Measurements from ENCODE around the gene MPZL2. TPM values are rescaled to one million over a fixed set of nuclear protein-coding genes. Genes with fewer than 3 reads are reported as not detected.

The MPZL2 gene
- polyA plus RNA-seq, 1 of the 3 experiments (the other 2 are of a cell fraction): 6.2 TPM

DNA sequence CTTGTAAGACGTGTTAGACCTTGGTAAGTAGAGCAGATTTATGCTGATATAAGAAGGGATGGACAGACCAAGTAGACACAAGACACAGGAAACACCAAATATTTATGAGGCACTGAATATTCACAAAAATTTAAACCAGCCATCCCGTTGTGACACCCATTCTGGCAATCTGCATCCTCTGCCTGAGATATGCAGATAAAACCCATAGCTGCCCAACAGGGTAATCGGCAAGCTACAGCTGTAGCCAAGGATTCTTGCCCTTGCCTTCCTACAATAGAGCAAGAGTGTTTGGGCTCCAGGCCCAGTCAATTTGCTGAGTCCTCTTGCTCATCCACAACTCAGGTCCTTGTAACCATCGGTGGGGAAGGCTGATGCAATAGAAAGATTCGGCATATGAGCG lies 18.5 kb upstream of the MPZL2 start:
- WGBS (ENCODE audit: low lambda C conversion rate): 24% methylated on average over 6 of the region's 6 CpGs
- H3K4me1 ChIP-seq (ENCODE audit: control insufficient read depth in 1 of 2, insufficient read depth in 2 of 2, low read depth in 1 of 2, low read length in 1 of 2): no peaks in the 10 kb centered on the region; a peak in 1 of 4 replicates
- H3F3A ChIP-seq (replicated peaks; ENCODE audit: insufficient read depth): no peaks in the 10 kb centered on the region
- H3K36me3 ChIP-seq (replicated peaks in 1 of 2; ENCODE audit: control insufficient read depth in 1 of 2, insufficient read depth in 2 of 2, low read length in 1 of 2): no peaks in the 10 kb centered on the region
- ChIA-PET POLR2A (no interaction called here), CTCF (interaction anchor here (1.0 to 1.5 kb wide), 3 partner anchors 41 to 138 kb away, joined by 3 to 4 read pairs (median 3); no protein-coding TSS in a partner anchor)
- TF ChIP-seq RAD21 (IDR thresholded peaks at IDR 0.05; ENCODE audit: low read length): no peak
- no peak for TF ChIP-seq ELF1 (IDR thresholded peaks at IDR 0.05)
- no peak for TF ChIP-seq MXI1 (IDR thresholded peaks at IDR 0.05; ENCODE audit: low read depth, low read length)
- no peak for TF ChIP-seq GABPA (IDR thresholded peaks at IDR 0.05; ENCODE audit: low read depth)
- TF ChIP-seq, protein P1, sequence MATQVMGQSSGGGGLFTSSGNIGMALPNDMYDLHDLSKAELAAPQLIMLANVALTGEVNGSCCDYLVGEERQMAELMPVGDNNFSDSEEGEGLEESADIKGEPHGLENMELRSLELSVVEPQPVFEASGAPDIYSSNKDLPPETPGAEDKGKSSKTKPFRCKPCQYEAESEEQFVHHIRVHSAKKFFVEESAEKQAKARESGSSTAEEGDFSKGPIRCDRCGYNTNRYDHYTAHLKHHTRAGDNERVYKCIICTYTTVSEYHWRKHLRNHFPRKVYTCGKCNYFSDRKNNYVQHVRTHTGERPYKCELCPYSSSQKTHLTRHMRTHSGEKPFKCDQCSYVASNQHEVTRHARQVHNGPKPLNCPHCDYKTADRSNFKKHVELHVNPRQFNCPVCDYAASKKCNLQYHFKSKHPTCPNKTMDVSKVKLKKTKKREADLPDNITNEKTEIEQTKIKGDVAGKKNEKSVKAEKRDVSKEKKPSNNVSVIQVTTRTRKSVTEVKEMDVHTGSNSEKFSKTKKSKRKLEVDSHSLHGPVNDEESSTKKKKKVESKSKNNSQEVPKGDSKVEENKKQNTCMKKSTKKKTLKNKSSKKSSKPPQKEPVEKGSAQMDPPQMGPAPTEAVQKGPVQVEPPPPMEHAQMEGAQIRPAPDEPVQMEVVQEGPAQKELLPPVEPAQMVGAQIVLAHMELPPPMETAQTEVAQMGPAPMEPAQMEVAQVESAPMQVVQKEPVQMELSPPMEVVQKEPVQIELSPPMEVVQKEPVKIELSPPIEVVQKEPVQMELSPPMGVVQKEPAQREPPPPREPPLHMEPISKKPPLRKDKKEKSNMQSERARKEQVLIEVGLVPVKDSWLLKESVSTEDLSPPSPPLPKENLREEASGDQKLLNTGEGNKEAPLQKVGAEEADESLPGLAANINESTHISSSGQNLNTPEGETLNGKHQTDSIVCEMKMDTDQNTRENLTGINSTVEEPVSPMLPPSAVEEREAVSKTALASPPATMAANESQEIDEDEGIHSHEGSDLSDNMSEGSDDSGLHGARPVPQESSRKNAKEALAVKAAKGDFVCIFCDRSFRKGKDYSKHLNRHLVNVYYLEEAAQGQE (IDR thresholded peaks at IDR 0.05; ENCODE audit: low read depth, low read length): no peak
- no peak for TF ChIP-seq GATA2 (CRISPR knock-in tag; IDR thresholded peaks at IDR 0.05)
- no peak for TF ChIP-seq TAF1 (IDR thresholded peaks at IDR 0.05; ENCODE audit: borderline replicate concordance, low read depth, low read length)
- TF ChIP-seq TEAD4 (IDR thresholded peaks at IDR 0.05; ENCODE audit: borderline replicate concordance, insufficient read depth): no peak
- H3K9ac ChIP-seq: no peak overlapping the region
- peaks cover 4% of the 10 kb centered on the region; the same call in 1 of the 2 replicates for H3K27me3 ChIP-seq (ENCODE audit: insufficient read depth)
- DNase-seq: no peak
- H4K20me1 ChIP-seq (ENCODE audit: insufficient read depth): no peaks in the 10 kb centered on the region
- H3K79me2 ChIP-seq (ENCODE audit: insufficient read depth): no peaks in the 10 kb centered on the region
- H2AFZ ChIP-seq (ENCODE audit: low read depth): no peak overlapping the region
- no peak overlapping the region for H3K4me2 ChIP-seq
- 0 out of 2 replicates have a peak, but pooled peaks cover 2% of the 10 kb centered on the region for H3K9me2 ChIP-seq
- H3K27ac ChIP-seq (ENCODE audit: low read depth in 2 of 2, low read length in 1 of 2): no peak overlapping the region
- H3K9me3 ChIP-seq: no peaks in the 10 kb centered on the region
- no peak overlapping the region for H3K4me3 ChIP-seq (ENCODE audit: low read depth in 2 of 2, low read length in 1 of 2)

DNA sequence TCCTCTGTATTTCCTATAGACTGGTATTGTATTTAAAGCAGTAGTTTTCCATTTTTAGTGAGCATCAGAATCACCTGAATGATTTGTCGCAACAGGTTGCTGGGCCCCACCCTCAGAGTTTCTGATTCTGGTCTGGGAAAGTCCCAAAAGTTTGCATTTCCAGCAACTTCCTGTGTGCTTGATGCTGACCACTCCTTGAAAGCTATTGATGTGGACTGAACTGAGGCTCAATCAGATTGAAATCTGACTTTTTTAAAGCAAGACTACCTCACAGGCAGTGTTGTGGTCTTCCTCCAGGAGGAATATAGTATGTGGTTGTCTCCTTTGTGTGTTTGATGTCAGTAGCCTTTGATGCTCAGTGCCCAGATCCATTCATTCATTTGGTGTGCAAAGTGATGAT lies 17.2 kb upstream of the MPZL2 start:
- no peaks in the 10 kb centered on the region for H3K9me3 ChIP-seq
- H3K9ac ChIP-seq: no peak overlapping the region
- no peaks in the 10 kb centered on the region for H3K9me2 ChIP-seq
- H4K20me1 ChIP-seq (ENCODE audit: insufficient read depth): no peaks in the 10 kb centered on the region
- H2AFZ ChIP-seq (ENCODE audit: low read depth): no peak overlapping the region; the same call in 1 of the 2 replicates
- no peaks in the 10 kb centered on the region for H3K36me3 ChIP-seq (replicated peaks in 1 of 2; ENCODE audit: control insufficient read depth in 1 of 2, insufficient read depth in 2 of 2, low read length in 1 of 2)
- no peak overlapping the region for H3K4me2 ChIP-seq
- no peak overlapping the region for H3K27ac ChIP-seq (ENCODE audit: low read depth in 2 of 2, low read length in 1 of 2)
- DNase-seq: no peak
- peaks cover 0 to 3% of the 10 kb centered on the region in 2 experiments; a peak in 1 of 4 replicates for H3K4me1 ChIP-seq (ENCODE audit: control insufficient read depth in 1 of 2, insufficient read depth in 2 of 2, low read depth in 1 of 2, low read length in 1 of 2)
- WGBS (ENCODE audit: low lambda C conversion rate): 32% methylated on average over 1 of the region's 1 CpG
- no peaks in the 10 kb centered on the region for H3F3A ChIP-seq (replicated peaks; ENCODE audit: insufficient read depth)
- H3K79me2 ChIP-seq (ENCODE audit: insufficient read depth): no peaks in the 10 kb centered on the region
- H3K27me3 ChIP-seq (ENCODE audit: insufficient read depth): peaks cover 4% of the 10 kb centered on the region; the same call in 1 of the 2 replicates
- POLR2A ChIA-PET: no interaction called here
- no peak overlapping the region for H3K4me3 ChIP-seq (ENCODE audit: low read depth in 2 of 2, low read length in 1 of 2)
- CTCF ChIA-PET: interaction anchor here (1.0 kb wide), 1 partner anchor 137 kb away, joined by 3 read pairs; no protein-coding TSS in a partner anchor
- TF ChIP-seq, protein P2, sequence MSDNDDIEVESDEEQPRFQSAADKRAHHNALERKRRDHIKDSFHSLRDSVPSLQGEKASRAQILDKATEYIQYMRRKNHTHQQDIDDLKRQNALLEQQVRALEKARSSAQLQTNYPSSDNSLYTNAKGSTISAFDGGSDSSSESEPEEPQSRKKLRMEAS (IDR thresholded peaks at IDR 0.05; ENCODE audit: low read depth): no peak
- TF ChIP-seq RCOR1 (IDR thresholded peaks at IDR 0.05; ENCODE audit: low read length) (no peak), FOSL2 (IDR thresholded peaks at IDR 0.05; ENCODE audit: borderline replicate concordance, low read depth) (no peak), GATA2 (CRISPR knock-in tag; IDR thresholded peaks at IDR 0.05) (no peak), POLR2AphosphoS5 (IDR thresholded peaks at IDR 0.05; ENCODE audit: low read depth, low read length) (no peak), FOXM1 (IDR thresholded peaks at IDR 0.05; ENCODE audit: low read depth) (no peak)
- TF ChIP-seq, protein P3, sequence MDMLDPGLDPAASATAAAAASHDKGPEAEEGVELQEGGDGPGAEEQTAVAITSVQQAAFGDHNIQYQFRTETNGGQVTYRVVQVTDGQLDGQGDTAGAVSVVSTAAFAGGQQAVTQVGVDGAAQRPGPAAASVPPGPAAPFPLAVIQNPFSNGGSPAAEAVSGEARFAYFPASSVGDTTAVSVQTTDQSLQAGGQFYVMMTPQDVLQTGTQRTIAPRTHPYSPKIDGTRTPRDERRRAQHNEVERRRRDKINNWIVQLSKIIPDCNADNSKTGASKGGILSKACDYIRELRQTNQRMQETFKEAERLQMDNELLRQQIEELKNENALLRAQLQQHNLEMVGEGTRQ (IDR thresholded peaks at IDR 0.05; ENCODE audit: borderline replicate concordance, low read depth, low read length): no peak
- TF ChIP-seq, protein P4, sequence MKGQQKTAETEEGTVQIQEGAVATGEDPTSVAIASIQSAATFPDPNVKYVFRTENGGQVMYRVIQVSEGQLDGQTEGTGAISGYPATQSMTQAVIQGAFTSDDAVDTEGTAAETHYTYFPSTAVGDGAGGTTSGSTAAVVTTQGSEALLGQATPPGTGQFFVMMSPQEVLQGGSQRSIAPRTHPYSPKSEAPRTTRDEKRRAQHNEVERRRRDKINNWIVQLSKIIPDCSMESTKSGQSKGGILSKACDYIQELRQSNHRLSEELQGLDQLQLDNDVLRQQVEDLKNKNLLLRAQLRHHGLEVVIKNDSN (IDR thresholded peaks at IDR 0.05; ENCODE audit: borderline replicate concordance, low read depth): no peak
- TF ChIP-seq, protein P5, sequence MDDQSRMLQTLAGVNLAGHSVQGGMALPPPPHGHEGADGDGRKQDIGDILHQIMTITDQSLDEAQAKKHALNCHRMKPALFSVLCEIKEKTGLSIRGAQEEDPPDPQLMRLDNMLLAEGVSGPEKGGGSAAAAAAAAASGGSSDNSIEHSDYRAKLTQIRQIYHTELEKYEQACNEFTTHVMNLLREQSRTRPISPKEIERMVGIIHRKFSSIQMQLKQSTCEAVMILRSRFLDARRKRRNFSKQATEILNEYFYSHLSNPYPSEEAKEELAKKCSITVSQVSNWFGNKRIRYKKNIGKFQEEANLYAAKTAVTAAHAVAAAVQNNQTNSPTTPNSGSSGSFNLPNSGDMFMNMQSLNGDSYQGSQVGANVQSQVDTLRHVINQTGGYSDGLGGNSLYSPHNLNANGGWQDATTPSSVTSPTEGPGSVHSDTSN (IDR thresholded peaks at IDR 0.05): no peak
- TF ChIP-seq, protein P6, sequence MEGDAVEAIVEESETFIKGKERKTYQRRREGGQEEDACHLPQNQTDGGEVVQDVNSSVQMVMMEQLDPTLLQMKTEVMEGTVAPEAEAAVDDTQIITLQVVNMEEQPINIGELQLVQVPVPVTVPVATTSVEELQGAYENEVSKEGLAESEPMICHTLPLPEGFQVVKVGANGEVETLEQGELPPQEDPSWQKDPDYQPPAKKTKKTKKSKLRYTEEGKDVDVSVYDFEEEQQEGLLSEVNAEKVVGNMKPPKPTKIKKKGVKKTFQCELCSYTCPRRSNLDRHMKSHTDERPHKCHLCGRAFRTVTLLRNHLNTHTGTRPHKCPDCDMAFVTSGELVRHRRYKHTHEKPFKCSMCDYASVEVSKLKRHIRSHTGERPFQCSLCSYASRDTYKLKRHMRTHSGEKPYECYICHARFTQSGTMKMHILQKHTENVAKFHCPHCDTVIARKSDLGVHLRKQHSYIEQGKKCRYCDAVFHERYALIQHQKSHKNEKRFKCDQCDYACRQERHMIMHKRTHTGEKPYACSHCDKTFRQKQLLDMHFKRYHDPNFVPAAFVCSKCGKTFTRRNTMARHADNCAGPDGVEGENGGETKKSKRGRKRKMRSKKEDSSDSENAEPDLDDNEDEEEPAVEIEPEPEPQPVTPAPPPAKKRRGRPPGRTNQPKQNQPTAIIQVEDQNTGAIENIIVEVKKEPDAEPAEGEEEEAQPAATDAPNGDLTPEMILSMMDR (IDR thresholded peaks at IDR 0.05): no peak

Measured in SK-N-SH (cell line).